AG10803 (cell line): ENCODE measurements around the gene UNC5CL.

Experiments used
- DNase-seq: peaks from one replicate; pipeline ENCODE4 v3.0.0; 2010; ENCODE audit warnings: low read depth
- H3K4me3 ChIP-seq: 2 replicates; pipeline ENCODE4 v1.5.1; 2011; ENCODE audit warnings: mild to moderate bottlenecking, low read length, control low read depth
- CTCF ChIP-seq: conservative IDR thresholded peaks from 2 replicates; pipeline ENCODE4 v1.5.1; 2011; ENCODE audit warnings: mild to moderate bottlenecking, low read length, control low read depth, inconsistent platforms

The UNC5CL gene

GRCh38 chr6:40997234-40997957 lies 41.6 kb downstream of the UNC5CL start:
- no peak for TF ChIP-seq CTCF

GRCh38 chr6:40996591-40997233 lies 42.3 kb downstream of the UNC5CL start:
- DNase-seq = peak; percentile 18
- no peak overlapping the region for H3K4me3 ChIP-seq
- no peak for TF ChIP-seq CTCF

More at GRCh38 chr6:40997234-40997957, 41.6 kb downstream of the UNC5CL start:
- no peak overlapping the region for H3K4me3 ChIP-seq
- peak; percentile 55 for DNase-seq

GRCh38 chr6:40992746-40993145 lies 46.3 kb downstream of the UNC5CL start:
- no peak for TF ChIP-seq CTCF
- no peak overlapping the region for H3K4me3 ChIP-seq
- no peak for DNase-seq

GRCh38 chr6:40990301-40990700 lies 48.7 kb downstream of the UNC5CL start:
- no peak for DNase-seq
- TF ChIP-seq CTCF = no peak; the same call in 1 of the 2 replicates
- H3K4me3 ChIP-seq = no peak overlapping the region

- TF ChIP-seq CTCF = no peak
- DNase-seq = no peak
- no peak overlapping the region for H3K4me3 ChIP-seq
These were observed 49.5 kb downstream of the UNC5CL start for GRCh38 chr6:40989204-40990169.

- no peak for TF ChIP-seq CTCF
- no peak overlapping the region for H3K4me3 ChIP-seq
- DNase-seq = no peak
These were observed 50.4 kb downstream of the UNC5CL start for GRCh38 chr6:40988634-40989033.
